GM12878 (cell line): ENCODE measurements around the gene PCDHGA1.
"Not testable (repeated sequence)": the region's sequence is repeated elsewhere in the genome, so short reads cannot be mapped to it uniquely, and the experiment has no call there.

Experiments used
- CBX5 ChIP-seq: sonication (generic); IDR thresholded peaks from 2 replicates; pipeline ENCODE4 v1.6.1; 2016; ENCODE audit warnings: low read depth, moderate library complexity, mild to moderate bottlenecking, inconsistent platforms
- TF ChIP-seq, protein P1 (sequence below), 3 experiments: IDR thresholded peaks in 2 of 3; conservative IDR thresholded peaks in 1 of 3; 2 replicates each; pipeline ENCODE4 v1.5.1; 2011; ENCODE audit warnings: low read depth in 3 of 3, low read length in 3 of 3, mild to moderate bottlenecking in 3 of 3, control low read depth in 2 of 3, moderate library complexity in 2 of 3, inconsistent platforms in 1 of 3, mixed read lengths in 1 of 3; ENCODE audit not compliant: control insufficient read depth in 2 of 3, insufficient read depth in 1 of 3; ENCODE audit errors: extremely low read depth in 1 of 3

DNA sequence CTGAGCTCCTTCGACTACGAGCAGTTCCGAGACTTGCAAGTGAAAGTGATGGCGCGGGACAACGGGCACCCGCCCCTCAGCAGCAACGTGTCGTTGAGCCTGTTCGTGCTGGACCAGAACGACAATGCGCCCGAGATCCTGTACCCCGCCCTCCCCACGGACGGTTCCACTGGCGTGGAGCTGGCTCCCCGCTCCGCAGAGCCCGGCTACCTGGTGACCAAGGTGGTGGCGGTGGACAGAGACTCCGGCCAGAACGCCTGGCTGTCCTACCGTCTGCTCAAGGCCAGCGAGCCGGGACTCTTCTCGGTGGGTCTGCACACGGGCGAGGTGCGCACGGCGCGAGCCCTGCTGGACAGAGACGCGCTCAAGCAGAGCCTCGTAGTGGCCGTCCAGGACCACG lies 102.0 kb downstream of the PCDHGA1 start:
- not testable (repeated sequence) for TF ChIP-seq CBX5
- TF ChIP-seq, protein P1, sequence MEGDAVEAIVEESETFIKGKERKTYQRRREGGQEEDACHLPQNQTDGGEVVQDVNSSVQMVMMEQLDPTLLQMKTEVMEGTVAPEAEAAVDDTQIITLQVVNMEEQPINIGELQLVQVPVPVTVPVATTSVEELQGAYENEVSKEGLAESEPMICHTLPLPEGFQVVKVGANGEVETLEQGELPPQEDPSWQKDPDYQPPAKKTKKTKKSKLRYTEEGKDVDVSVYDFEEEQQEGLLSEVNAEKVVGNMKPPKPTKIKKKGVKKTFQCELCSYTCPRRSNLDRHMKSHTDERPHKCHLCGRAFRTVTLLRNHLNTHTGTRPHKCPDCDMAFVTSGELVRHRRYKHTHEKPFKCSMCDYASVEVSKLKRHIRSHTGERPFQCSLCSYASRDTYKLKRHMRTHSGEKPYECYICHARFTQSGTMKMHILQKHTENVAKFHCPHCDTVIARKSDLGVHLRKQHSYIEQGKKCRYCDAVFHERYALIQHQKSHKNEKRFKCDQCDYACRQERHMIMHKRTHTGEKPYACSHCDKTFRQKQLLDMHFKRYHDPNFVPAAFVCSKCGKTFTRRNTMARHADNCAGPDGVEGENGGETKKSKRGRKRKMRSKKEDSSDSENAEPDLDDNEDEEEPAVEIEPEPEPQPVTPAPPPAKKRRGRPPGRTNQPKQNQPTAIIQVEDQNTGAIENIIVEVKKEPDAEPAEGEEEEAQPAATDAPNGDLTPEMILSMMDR (IDR thresholded peaks at IDR 0.05 in 2 of 3, conservative IDR thresholded peaks at IDR 0.05 in 1 of 3; ENCODE audit: control insufficient read depth in 2 of 3, extremely low read depth in 1 of 3, insufficient read depth in 1 of 3, low read depth in 3 of 3, low read length in 3 of 3): not testable (repeated sequence)
